ENCODE results near the gene FADS2.

FADS2 gene

DNA sequence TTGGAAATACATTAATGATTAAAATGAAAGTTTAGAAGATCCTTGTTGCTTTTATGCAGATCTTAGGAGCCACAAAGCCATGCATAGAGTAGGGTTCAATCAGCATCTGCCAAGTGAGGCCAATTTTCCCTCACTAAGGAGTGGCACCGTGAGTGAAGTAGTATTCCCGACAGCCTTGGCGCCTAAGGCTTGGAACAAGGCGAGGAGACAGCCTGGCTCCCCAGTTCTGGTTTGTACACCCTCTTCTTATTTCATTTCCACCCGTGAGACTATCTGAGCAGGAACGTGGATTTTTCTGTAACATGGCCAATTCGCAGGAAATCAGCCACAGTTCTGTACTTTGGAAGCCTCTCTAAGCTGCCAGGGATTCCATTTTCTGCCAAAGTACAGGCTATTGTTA lies 22.6 kb downstream of the FADS2 start:
- H3K4me2 ChIP-seq (ENCODE audit: low read length), result no peak overlapping the region
- H3K4me1 ChIP-seq (ENCODE audit: control insufficient read depth, low read length), result no peaks in the 10 kb centered on the region
- no peaks in the 10 kb centered on the region for H3K9me2 ChIP-seq (replicated peaks; ENCODE audit: control insufficient read depth, low read length)
- no peak overlapping the region for H3K27ac ChIP-seq (ENCODE audit: low read depth, low read length)
- peaks cover 97% of the 10 kb centered on the region for H3K36me3 ChIP-seq (ENCODE audit: control insufficient read depth, low read length)
- no peaks in the 10 kb centered on the region for H3K9me3 ChIP-seq (ENCODE audit: control insufficient read depth, insufficient read depth, low read length)
- peaks cover 18% of the 10 kb centered on the region for H4K20me1 ChIP-seq (ENCODE audit: control insufficient read depth, insufficient read depth, low read depth, low read length)
- H3K4me3 ChIP-seq (ENCODE audit: low read length), result no peak overlapping the region
- peaks cover 29% of the 10 kb centered on the region for H3K79me2 ChIP-seq (ENCODE audit: control insufficient read depth, low read length)
- TF ChIP-seq EZH2phosphoT487 (IDR thresholded peaks at IDR 0.05; ENCODE audit: borderline replicate concordance, low read length), result no peak
- TF ChIP-seq, protein P1, sequence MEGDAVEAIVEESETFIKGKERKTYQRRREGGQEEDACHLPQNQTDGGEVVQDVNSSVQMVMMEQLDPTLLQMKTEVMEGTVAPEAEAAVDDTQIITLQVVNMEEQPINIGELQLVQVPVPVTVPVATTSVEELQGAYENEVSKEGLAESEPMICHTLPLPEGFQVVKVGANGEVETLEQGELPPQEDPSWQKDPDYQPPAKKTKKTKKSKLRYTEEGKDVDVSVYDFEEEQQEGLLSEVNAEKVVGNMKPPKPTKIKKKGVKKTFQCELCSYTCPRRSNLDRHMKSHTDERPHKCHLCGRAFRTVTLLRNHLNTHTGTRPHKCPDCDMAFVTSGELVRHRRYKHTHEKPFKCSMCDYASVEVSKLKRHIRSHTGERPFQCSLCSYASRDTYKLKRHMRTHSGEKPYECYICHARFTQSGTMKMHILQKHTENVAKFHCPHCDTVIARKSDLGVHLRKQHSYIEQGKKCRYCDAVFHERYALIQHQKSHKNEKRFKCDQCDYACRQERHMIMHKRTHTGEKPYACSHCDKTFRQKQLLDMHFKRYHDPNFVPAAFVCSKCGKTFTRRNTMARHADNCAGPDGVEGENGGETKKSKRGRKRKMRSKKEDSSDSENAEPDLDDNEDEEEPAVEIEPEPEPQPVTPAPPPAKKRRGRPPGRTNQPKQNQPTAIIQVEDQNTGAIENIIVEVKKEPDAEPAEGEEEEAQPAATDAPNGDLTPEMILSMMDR (IDR thresholded peaks at IDR 0.05; ENCODE audit: low read depth, low read length, poor library complexity, severe bottlenecking), result no peak
- H3F3A ChIP-seq (ENCODE audit: control insufficient read depth, insufficient read depth), result no peaks in the 10 kb centered on the region
- H3K27me3 ChIP-seq (ENCODE audit: control insufficient read depth, low read length), result no peaks in the 10 kb centered on the region

DNA sequence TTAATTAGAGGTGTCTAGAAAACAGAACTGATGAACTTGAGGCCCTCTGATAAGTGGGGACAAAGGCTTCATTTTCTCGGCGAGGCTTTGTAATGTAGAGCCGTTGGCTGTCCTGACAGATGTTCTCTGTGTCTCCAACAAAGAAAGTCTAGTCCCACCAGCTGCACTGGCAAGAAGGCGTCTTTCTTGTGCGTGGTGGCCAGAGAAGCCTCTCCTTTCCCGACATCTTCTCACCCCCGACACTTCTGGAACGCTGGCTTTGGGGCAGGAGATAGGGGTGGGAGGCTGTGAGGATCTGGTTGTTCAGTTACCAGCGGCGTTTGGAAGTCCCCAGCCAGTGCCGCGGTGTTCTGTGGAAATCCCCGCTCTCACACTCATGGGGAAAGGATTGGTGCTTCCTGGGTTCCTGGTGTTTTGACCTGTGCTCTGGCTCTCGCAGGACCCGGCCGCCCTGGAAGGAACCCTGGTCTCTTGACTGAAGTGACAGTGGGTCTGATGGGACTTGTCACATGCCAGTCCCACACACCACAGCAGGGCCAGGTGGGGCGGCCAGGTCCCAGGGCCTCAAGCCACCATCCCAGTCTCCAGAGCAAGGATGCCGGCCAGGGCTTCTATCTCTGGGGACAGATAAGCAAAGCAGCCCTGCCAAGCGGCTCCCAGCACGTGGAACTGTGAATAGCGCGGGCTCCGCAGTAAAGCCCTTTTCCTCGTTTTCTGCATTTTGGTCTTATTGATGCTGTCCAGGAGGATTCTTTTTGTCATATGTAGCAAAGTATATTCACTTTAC lies 23.2 kb downstream of the FADS2 start:
- Histone ChIP-seq H3F3A (ENCODE audit: control insufficient read depth, insufficient read depth) (no peaks in the 10 kb centered on the region), H3K4me3 (ENCODE audit: low read length) (no peak overlapping the region), H3K27ac (ENCODE audit: low read depth, low read length) (no peak overlapping the region), H4K20me1 (ENCODE audit: control insufficient read depth, insufficient read depth, low read depth, low read length) (peaks cover 21% of the 10 kb centered on the region), H3K4me1 (ENCODE audit: control insufficient read depth, low read length) (no peaks in the 10 kb centered on the region), H3K9me3 (ENCODE audit: control insufficient read depth, insufficient read depth, low read length) (no peaks in the 10 kb centered on the region), H3K9me2 (replicated peaks; ENCODE audit: control insufficient read depth, low read length) (no peaks in the 10 kb centered on the region), H3K79me2 (ENCODE audit: control insufficient read depth, low read length) (peaks cover 27% of the 10 kb centered on the region), H3K36me3 (ENCODE audit: control insufficient read depth, low read length) (peaks cover 97% of the 10 kb centered on the region), H3K27me3 (ENCODE audit: control insufficient read depth, low read length) (no peaks in the 10 kb centered on the region), H3K4me2 (ENCODE audit: low read length) (no peak overlapping the region)
- TF ChIP-seq, protein P1 (IDR thresholded peaks at IDR 0.05; ENCODE audit: low read depth, low read length, poor library complexity, severe bottlenecking), result no peak
- TF ChIP-seq EZH2phosphoT487 (IDR thresholded peaks at IDR 0.05; ENCODE audit: borderline replicate concordance, low read length), result no peak

DNA sequence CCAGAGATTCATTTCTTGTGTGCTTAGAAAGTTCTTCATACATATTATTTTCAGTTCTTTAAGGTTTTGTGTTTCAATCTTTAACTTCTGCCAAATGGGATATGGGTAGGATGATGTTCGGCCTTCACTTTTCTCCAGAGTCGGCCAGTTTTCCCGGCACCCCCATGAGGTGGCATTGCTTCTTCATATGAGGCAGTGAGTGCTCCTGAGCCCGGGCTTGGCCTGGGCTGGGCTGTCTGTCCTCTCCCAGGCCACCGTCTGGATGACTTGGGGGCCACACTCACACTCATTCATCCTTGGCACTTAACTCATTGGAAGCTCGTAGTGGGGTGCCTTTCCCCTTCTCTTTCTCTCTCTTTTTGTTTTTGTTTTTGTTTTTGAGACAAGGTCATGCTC lies 23.8 kb downstream of the FADS2 start:
- no peak overlapping the region for H3K27ac ChIP-seq (ENCODE audit: low read depth, low read length)
- H3K9me3 ChIP-seq (ENCODE audit: control insufficient read depth, insufficient read depth, low read length), result no peaks in the 10 kb centered on the region
- no peaks in the 10 kb centered on the region for H3K27me3 ChIP-seq (ENCODE audit: control insufficient read depth, low read length)
- no peak overlapping the region for H3K4me3 ChIP-seq (ENCODE audit: low read length)
- TF ChIP-seq, protein P1 (IDR thresholded peaks at IDR 0.05; ENCODE audit: low read depth, low read length, poor library complexity, severe bottlenecking), result no peak
- TF ChIP-seq EZH2phosphoT487 (IDR thresholded peaks at IDR 0.05; ENCODE audit: borderline replicate concordance, low read length), result no peak
- H3K36me3 ChIP-seq (ENCODE audit: control insufficient read depth, low read length), result peaks cover 97% of the 10 kb centered on the region
- H3K4me2 ChIP-seq (ENCODE audit: low read length), result no peak overlapping the region
- H3K9me2 ChIP-seq (replicated peaks; ENCODE audit: control insufficient read depth, low read length), result no peaks in the 10 kb centered on the region
- H4K20me1 ChIP-seq (ENCODE audit: control insufficient read depth, insufficient read depth, low read depth, low read length), result peaks cover 21% of the 10 kb centered on the region
- no peaks in the 10 kb centered on the region for H3K4me1 ChIP-seq (ENCODE audit: control insufficient read depth, low read length)
- no peaks in the 10 kb centered on the region for H3F3A ChIP-seq (ENCODE audit: control insufficient read depth, insufficient read depth)
- peaks cover 27% of the 10 kb centered on the region for H3K79me2 ChIP-seq (ENCODE audit: control insufficient read depth, low read length)
